ENCODE measurements around the gene PMPCA.
A peak's percentile ranks its signal among the peaks of the same experiment; 100 is the strongest.
"Not testable (repeated sequence)": the region's sequence is repeated elsewhere in the genome, so short reads cannot be mapped to it uniquely, and the experiment has no call there.

PMPCA gene

DNA sequence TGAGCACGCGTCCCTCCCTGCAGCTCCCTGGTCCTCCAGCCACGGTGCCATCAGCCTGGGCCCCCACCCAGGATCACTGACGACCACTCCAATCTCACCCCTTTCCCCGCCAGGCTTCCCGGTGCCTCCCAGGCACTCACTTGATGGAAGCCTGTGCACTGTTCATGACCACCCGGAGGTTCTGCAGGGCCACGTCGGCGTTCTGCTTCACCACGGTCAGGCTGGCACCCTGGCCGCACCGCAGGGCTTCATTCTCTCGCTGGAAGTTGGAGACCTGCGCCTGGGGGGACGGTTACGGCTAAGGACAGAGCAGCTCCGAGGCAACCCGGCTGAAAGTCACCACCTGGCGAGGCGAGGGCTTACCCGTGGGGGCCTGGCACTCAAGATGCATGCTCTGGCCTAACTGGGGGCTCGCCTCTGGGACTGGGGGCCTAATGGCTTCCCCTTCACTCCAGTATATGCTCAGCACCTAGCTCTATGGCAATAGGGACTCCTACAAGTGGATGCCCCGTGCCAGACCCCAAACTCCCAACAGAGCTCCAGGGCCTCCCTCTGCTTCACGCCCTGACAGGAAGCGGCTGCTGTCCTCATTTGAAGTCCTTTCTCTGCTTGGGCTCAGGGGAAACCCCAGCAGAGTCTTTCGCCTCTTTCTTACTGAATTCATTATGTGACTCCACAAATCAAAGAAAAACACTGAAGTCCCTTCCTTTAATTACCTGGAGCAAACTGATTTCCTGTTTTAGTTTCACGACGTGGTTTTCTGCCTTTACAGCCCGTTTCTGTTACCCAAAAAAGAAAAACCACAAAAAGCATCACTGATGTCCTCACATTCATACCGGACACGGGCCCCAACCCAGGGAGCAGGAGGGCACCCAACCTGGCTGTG is 6.3 kb upstream of the PMPCA start:
- TF ChIP-seq, protein P1, sequence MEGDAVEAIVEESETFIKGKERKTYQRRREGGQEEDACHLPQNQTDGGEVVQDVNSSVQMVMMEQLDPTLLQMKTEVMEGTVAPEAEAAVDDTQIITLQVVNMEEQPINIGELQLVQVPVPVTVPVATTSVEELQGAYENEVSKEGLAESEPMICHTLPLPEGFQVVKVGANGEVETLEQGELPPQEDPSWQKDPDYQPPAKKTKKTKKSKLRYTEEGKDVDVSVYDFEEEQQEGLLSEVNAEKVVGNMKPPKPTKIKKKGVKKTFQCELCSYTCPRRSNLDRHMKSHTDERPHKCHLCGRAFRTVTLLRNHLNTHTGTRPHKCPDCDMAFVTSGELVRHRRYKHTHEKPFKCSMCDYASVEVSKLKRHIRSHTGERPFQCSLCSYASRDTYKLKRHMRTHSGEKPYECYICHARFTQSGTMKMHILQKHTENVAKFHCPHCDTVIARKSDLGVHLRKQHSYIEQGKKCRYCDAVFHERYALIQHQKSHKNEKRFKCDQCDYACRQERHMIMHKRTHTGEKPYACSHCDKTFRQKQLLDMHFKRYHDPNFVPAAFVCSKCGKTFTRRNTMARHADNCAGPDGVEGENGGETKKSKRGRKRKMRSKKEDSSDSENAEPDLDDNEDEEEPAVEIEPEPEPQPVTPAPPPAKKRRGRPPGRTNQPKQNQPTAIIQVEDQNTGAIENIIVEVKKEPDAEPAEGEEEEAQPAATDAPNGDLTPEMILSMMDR (IDR thresholded peaks at IDR 0.05; ENCODE audit: extremely low read depth, insufficient read depth, missing control alignments), result no peak
- in situ Hi-C loops (cut with MboI; ENCODE audit: low pct_unique_long_range_greater_than_20kb, low sequenced_read_pairs, unreplicated experiment), result no loop called here
- peak; percentile 80 for DNase-seq (ENCODE audit: low spot score)

DNA sequence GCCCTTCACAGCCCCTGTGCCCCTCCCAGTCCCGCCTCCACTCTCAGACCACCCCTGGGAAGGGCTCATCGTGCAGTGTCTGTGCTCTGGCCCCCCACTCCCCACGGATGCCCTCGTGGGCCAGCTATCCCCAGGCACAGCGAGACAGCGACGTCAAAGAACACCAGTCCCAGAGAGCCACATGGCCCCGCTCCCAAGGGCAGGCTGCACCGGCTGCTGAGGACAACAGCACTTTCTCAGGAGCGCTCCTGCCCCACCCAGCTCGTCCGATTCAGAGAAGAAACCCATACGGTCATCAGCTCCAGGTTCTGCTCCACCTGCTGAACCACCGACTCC is 5.7 kb upstream of the PMPCA start:
- in situ Hi-C loops (cut with MboI; ENCODE audit: low pct_unique_long_range_greater_than_20kb, low sequenced_read_pairs, unreplicated experiment), result no loop called here
- DNase-seq (ENCODE audit: low spot score), result no peak
- TF ChIP-seq, protein P1 (IDR thresholded peaks at IDR 0.05; ENCODE audit: extremely low read depth, insufficient read depth, missing control alignments), result no peak

DNA sequence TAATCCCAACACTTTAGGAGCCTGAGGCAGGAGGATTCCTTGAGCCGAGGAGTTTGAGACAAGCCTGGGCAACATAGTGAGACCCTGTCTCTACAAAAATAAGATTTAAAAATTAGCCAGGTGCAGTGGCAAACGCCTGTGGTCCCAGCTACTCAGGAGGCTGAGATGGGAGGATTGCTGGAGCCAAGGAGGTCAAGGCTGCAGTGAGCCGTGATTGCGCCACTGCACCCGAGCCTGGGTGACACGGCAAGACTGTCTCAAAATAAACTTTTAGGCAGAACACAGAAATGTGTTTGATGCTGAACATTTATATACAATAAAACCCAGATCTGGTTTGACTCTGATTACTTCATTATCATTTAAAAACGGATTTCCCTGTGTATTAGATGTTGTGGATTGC is 5.0 kb upstream of the PMPCA start:
- DNase-seq (ENCODE audit: low spot score), result no peak
- TF ChIP-seq, protein P1 (IDR thresholded peaks at IDR 0.05; ENCODE audit: extremely low read depth, insufficient read depth, missing control alignments), result no peak
- in situ Hi-C loops (cut with MboI; ENCODE audit: low pct_unique_long_range_greater_than_20kb, low sequenced_read_pairs, unreplicated experiment), result no loop called here

DNA sequence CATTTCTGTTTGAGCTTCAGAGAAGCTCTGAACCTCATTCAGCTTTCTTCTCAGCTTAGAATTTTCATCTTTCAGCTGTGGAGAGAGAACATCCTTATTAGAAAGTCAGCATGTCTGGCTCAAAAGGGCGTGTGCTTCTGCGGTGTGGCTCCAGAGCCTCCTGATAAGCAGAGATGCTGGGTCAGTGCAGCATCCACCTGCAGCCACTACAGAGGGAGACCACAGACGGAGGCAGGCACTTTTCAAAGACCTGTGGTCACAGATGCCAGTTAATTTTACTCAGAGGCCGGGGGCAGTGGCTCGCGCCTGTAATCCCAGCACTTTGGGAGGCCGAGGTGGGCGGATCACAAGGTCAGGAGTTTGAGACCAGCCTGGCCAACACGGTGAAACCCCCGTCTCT is 4.6 kb upstream of the PMPCA start:
- DNase-seq (ENCODE audit: low spot score); in situ Hi-C loops (cut with MboI; ENCODE audit: low pct_unique_long_range_greater_than_20kb, low sequenced_read_pairs, unreplicated experiment): not testable (repeated sequence)

DNA sequence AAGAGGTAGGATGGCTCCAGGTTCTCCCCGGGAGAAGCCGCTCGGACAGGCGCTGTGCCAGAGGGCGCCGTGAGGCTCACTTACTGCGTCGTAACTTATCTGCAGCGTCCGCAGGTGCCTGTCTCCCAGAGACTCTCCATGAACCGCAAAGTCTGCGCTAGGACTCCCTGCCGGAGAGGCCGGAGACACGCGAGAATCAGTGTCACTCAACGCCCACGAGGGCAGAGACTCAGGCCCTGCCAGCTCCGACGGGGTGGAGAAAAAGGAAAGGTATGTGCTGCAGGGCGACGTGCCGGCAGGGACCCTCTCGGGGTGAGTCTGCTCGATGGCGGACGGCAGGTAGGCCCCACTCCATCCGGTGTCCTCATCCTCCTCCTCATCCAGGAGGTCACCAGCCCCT is 3.4 kb upstream of the PMPCA start:
- DNase-seq (ENCODE audit: low spot score); in situ Hi-C loops (cut with MboI; ENCODE audit: low pct_unique_long_range_greater_than_20kb, low sequenced_read_pairs, unreplicated experiment): not testable (repeated sequence)

DNA sequence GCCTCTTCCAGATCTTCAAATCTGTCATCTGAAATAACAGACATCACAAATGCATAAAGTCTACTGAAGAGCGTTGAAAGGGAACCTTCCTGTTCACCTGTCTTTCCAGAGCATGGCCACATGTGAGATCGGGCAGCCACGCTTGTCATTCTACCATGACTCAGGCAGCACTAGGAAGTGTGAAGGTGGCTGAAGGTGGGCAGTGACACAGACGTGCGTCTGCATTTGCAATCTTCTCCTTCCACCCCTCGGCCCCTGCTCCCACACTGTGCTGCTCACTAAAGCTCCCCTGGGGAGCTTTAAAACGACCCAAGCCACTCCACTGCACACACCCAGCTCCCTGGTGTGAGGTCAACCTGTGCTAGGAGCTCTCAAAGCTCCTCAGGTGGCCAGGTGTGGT is 2.5 kb upstream of the PMPCA start:
- no peak for DNase-seq (ENCODE audit: low spot score)
- in situ Hi-C loops (cut with MboI; ENCODE audit: low pct_unique_long_range_greater_than_20kb, low sequenced_read_pairs, unreplicated experiment), result no loop called here
- TF ChIP-seq, protein P1 (IDR thresholded peaks at IDR 0.05; ENCODE audit: extremely low read depth, insufficient read depth, missing control alignments), result no peak

DNA sequence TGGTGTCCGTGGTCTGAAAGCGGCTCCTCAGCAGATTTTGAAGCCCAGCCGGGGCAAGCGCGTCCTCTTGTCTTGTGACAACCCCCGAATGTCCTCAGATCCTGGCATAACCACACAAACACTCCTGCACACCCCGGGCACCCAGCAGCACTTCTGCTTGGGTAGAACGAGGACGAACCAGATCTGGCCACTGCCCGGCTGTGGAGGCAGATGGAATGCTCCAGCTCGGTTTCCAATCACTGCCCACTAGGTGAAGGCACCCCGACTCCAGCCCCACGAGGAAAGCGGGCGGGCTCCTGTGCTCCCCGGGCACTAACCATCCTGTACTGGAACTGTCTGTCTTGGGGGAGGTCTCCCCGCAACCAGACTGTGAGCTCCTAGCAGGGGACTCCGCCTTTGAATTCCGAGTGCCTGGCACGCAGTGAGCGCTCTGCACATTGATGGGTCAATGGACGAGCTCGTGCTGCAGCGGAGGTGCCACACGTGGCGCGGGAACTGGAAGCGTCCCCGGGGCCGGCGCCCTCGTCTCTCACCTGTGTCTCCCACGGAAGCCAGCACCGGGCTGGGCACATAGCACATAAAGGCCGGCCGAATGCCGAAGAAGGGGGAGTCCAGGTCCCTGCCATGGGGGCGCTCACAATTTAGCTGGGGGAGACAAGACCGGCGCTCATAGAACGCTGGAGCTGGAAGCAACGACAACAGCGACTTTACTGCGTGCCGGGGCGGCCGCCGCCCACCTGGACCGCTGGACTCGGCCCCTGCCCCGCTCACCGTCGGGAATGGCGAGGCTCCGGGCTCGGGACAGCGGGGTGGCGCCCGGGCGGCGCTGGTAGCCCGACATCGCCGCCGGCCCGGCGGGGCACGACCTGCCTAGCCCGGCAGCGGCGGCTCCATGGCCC is 652 bp upstream of the PMPCA start:
- TF ChIP-seq, protein P1 (IDR thresholded peaks at IDR 0.05; ENCODE audit: extremely low read depth, insufficient read depth, missing control alignments), result no peak
- peak; percentile 67 for DNase-seq (ENCODE audit: low spot score)
- in situ Hi-C loops (cut with MboI; ENCODE audit: low pct_unique_long_range_greater_than_20kb, low sequenced_read_pairs, unreplicated experiment), result no loop called here
